ENCODE data around the gene MB. TPM values are rescaled to one million over a fixed set of nuclear protein-coding genes. Genes with fewer than 3 reads are reported as not detected.

The MB gene
- total RNA-seq, 4 donors from 2014 or later, result 7,153 to 19,373 (median 11,028) TPM

DNA sequence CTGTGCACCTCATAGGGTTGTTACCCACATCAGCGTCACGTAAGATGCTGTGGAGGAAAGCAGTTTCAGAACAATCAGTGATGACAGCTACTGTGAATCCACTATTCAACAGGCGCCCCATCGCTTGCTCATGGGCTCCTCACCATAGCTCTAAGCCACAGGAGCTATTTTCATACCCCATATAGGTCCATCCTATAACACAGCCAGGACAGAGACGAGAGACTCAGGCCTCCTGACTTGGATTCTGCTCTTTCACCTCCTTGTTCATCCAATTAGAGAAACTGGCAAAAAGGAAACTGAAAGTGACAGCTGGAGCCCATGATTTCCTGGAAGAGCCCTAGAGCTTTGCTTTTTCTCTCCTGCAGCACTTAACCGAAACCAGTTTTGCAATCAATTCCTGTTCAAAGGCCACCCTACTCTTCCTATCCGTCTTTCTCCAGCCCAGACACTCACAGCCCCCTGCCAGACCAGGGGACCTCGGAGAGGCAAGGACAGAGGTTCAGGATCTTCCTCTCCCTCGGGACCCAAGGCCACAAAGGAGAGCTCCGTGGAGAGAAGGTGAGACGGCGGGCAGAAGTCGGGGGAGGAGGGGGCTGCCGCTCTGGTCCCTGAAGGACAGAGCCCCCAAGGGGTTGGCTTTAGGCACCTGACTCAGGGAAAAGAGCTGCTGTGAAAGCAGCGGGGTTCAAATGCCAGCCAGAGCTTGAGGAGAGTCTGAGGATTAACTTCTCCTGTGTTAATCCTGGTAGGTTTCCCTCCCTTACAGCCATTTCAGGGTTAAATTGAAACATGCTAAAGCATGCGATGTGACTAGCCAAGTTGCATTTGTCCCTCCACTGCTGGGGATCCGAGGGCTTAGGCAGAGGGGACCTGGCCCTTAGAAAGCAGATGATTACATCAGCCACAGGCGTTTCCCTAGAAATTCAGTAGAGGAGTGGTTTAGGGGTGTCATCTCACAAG, 31.2 kb upstream of the MB start, which contains the start of gene APOL6:
Gene APOL6, plus strand, starts transcription at position 381 of the 960 bp plus-strand sequence. CDS start 7,980 bp downstream, outside the sequence.
- peak; percentile 70 to 86 for ATAC-seq

DNA sequence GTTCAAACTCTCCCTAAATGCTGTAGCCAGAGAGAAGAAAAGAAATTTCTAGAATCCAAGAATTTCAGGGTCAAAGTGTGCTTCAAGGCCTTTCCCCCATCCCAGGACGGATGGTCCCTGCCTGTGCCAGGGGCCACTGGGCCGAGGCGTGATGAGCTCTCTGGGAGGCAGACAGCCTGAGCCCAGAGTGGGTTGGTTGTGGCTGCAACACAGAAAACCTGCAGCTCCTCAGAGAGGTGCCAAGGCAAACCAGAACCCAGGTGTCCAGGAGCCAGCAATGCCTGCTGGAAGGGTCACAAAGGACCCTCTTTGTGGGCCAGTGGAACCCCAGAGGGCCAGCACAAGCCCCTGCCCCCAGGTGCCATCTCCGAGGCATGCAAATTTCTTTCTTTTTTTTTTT, 28.5 kb upstream of the MB start:
- DNase-seq (no peak), ATAC-seq (no peak)
- H3K27me3 ChIP-seq, result no peaks in the 10 kb centered on the region
- no peaks in the 10 kb centered on the region for H3K36me3 ChIP-seq
- H3K4me3 ChIP-seq, result no peak overlapping the region
- no peak overlapping the region for H3K27ac ChIP-seq
- TF ChIP-seq POLR2A (IDR thresholded peaks at IDR 0.05), result no peak
- TF ChIP-seq, protein P1, sequence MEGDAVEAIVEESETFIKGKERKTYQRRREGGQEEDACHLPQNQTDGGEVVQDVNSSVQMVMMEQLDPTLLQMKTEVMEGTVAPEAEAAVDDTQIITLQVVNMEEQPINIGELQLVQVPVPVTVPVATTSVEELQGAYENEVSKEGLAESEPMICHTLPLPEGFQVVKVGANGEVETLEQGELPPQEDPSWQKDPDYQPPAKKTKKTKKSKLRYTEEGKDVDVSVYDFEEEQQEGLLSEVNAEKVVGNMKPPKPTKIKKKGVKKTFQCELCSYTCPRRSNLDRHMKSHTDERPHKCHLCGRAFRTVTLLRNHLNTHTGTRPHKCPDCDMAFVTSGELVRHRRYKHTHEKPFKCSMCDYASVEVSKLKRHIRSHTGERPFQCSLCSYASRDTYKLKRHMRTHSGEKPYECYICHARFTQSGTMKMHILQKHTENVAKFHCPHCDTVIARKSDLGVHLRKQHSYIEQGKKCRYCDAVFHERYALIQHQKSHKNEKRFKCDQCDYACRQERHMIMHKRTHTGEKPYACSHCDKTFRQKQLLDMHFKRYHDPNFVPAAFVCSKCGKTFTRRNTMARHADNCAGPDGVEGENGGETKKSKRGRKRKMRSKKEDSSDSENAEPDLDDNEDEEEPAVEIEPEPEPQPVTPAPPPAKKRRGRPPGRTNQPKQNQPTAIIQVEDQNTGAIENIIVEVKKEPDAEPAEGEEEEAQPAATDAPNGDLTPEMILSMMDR (IDR thresholded peaks at IDR 0.05 in 4 of 5, conservative IDR thresholded peaks at IDR 0.05 in 1 of 5), result no peak
- intact Hi-C loops (cut with DNase I; ENCODE audit: low total_unique reads) (no loop called here), in situ Hi-C loops (cut with MboI; ENCODE audit: low sequenced_read_pairs in 4 of 4) (loop anchor here in 1 of 4 donors (25.0 kb wide), 1 partner anchor 267 kb away; no protein-coding TSS in a partner anchor)
- H3K4me1 ChIP-seq, result peaks cover 29 to 34% of the 10 kb centered on the region in 2 donors
- no peaks in the 10 kb centered on the region for H3K9me3 ChIP-seq

More for the DNA sequence above, 31.2 kb upstream of the MB start, which contains the start of gene APOL6:
- TF ChIP-seq POLR2A (IDR thresholded peaks at IDR 0.05), result no peak
- TF ChIP-seq, protein P1 (IDR thresholded peaks at IDR 0.05 in 4 of 5, conservative IDR thresholded peaks at IDR 0.05 in 1 of 5), result no peak
- H3K9me3 ChIP-seq, result no peaks in the 10 kb centered on the region
- H3K4me1 ChIP-seq, result peaks cover 31 to 39% of the 10 kb centered on the region in 2 donors
- H3K27ac ChIP-seq, result peak within 1 kb of the TSS; percentile 78 to 89 (median 87)
- intact Hi-C loops (cut with DNase I; ENCODE audit: low total_unique reads), result no loop called here
- H3K36me3 ChIP-seq, result no peaks in the 10 kb centered on the region
- peak within 1 kb of the TSS; percentile 63 to 83 (median 74) for H3K4me3 ChIP-seq
- in situ Hi-C loops (cut with MboI; ENCODE audit: low sequenced_read_pairs in 4 of 4), result loop anchor here in 1 of 4 donors (25.0 kb wide), 1 partner anchor 264 kb away; no protein-coding TSS in a partner anchor
- peak in 1 of 2 donors; percentile 16 for DNase-seq
- H3K27me3 ChIP-seq, result no peaks in the 10 kb centered on the region

DNA sequence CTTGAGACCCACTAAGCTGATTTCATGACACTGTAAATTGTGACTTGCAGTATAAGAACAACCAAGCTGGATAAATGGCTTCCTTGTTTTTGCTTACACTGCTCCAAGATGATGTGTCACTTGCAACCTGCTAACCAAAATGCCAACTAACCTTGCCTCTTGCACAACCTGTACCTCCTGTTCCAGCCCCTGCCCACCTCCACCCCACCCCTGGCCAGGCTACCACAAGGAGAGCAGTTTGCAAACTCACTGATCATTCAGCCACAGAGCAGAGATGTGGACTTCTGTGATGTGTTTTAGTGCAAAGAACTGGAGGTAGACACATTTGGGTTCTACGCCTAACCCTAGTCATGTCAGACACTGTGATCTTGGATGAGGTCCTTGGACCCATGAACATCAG, 26.9 kb upstream of the MB start:
- intact Hi-C loops (cut with DNase I; ENCODE audit: low total_unique reads), result no loop called here
- in situ Hi-C loops (cut with MboI; ENCODE audit: low sequenced_read_pairs in 4 of 4), result loop anchor here in 1 of 4 donors (25.0 kb wide), 1 partner anchor 268 kb away; no protein-coding TSS in a partner anchor
- TF ChIP-seq, protein P1 (IDR thresholded peaks at IDR 0.05 in 4 of 5, conservative IDR thresholded peaks at IDR 0.05 in 1 of 5), result no peak
- no peak for TF ChIP-seq POLR2A (IDR thresholded peaks at IDR 0.05)
- H3K4me3 ChIP-seq, result no peak overlapping the region
- DNase-seq (no peak), ATAC-seq (no peak)
- no peaks in the 10 kb centered on the region for H3K27me3 ChIP-seq
- no peaks in the 10 kb centered on the region for H3K9me3 ChIP-seq
- H3K4me1 ChIP-seq, result peaks cover 19 to 20% of the 10 kb centered on the region in 2 donors
- H3K36me3 ChIP-seq, result no peaks in the 10 kb centered on the region
- H3K27ac ChIP-seq, result no peak overlapping the region

DNA sequence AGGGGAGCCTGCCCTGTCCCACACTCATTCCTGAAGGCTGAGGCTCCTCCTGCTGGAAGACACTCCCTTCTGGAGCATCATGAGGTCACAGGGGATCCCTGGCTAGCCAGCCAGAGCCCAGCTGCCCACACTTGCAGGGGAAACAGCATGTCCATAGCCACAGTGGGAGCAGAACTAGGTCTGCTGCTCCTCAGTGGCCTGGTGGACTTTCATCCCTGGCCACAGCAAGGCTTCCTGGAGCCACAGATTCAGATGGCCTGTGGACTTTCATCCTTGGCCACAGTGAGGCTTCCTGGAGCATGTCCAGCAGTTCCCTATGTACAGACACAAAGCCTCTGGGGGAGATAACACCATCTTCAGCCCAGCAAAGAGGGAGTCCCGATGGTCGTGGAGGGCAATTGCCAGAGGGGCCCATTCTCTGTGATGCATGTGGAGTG, 25.2 kb upstream of the MB start:
- Histone ChIP-seq H3K27ac (no peak overlapping the region), H3K27me3 (no peaks in the 10 kb centered on the region), H3K9me3 (no peaks in the 10 kb centered on the region), H3K36me3 (no peaks in the 10 kb centered on the region), H3K4me3 (no peak overlapping the region), H3K4me1 (peaks cover 25 to 29% of the 10 kb centered on the region in 2 donors)
- in situ Hi-C loops (cut with MboI; ENCODE audit: low sequenced_read_pairs in 4 of 4), result loop anchor here in 1 of 4 donors (25.0 kb wide), 1 partner anchor 270 kb away; no protein-coding TSS in a partner anchor
- ATAC-seq (no peak), DNase-seq (no peak)
- TF ChIP-seq POLR2A (IDR thresholded peaks at IDR 0.05), result no peak
- TF ChIP-seq, protein P1 (IDR thresholded peaks at IDR 0.05 in 4 of 5, conservative IDR thresholded peaks at IDR 0.05 in 1 of 5), result no peak
- intact Hi-C loops (cut with DNase I; ENCODE audit: low total_unique reads), result no loop called here
